HCT116 (cell line): ENCODE results near the gene ITPK1. TPM values are rescaled to one million over a fixed set of nuclear protein-coding genes. Genes with fewer than 3 reads are reported as not detected.

Experiments used
- ATAC-seq: fragments of 200-7000 bp; cut with Tn5 transposase; 2 replicates; pipeline ENCODE4 v1.9.1; 2020; ENCODE audit warnings: mild to moderate bottlenecking, moderate library complexity
- BruUV-seq: library from RNA; stranded (reverse); fragments of 400-500 nt; replicated peaks from 2 replicates; lab custom pipeline; 2021; lab: Mats Ljungman, UMichigan
- CTCF ChIA-PET: fragments of 300-600 bp; sonication (Branson Sonifier 250); formaldehyde crosslinking; loops from one replicate; lab custom pipeline; 2021; ENCODE audit warnings: antibody characterized with exemption; lab: Charles Lee
- POLR2A ChIA-PET: fragments of 300-600, 350-600 bp; sonication (Branson Sonifier 250); formaldehyde crosslinking; loops from one replicate; lab custom pipeline; 2021; ENCODE audit warnings: antibody characterized with exemption; lab: Charles Lee
- RAD21 ChIA-PET, 2 experiments: fragments of 300-600 bp; sonication (Branson Sonifier 250); formaldehyde crosslinking; loops; one replicate each; lab custom pipeline; 2023; ENCODE audit warnings: low total read pairs in 2 of 2; ENCODE audit not compliant: uncharacterized antibody in 2 of 2, unreplicated experiment in 2 of 2, low non-redundant PET in 1 of 2; lab: Charles Lee
- DNase-seq: peaks from one replicate; pipeline ENCODE4 v3.0.0-alpha.2; 2010; ENCODE audit warnings: low read depth, low spot score
- H2AFZ ChIP-seq: fragments of 200-600 bp; shearing (Covaris generic), sonication (generic); 2 replicates; pipeline ENCODE4 v1.6.1; 2017; ENCODE audit warnings: low read depth, mixed run types, mixed read lengths, antibody characterized with exemption, low read length; ENCODE audit not compliant: poor library complexity, severe bottlenecking
- H3K27ac ChIP-seq: 2 replicates; pipeline ENCODE4 v1.5.1; 2012; ENCODE audit warnings: low read depth, low read length
- H3K27me3 ChIP-seq: fragments of 200-600 bp; sonication (generic); 2 replicates; pipeline ENCODE4 v1.6.1; 2016; ENCODE audit warnings: mixed run types, low read length, mixed read lengths; ENCODE audit not compliant: insufficient read depth
- H3K36me3 ChIP-seq, 2 experiments: fragments of 200-500 bp in 1 of 2; fragments of 200-600 bp in 1 of 2; sonication (Bioruptor generic) in 1 of 2; sonication (generic) in 1 of 2; 2 replicates each; pipeline versions ENCODE4 v1.5.1 to v1.6.1; 2014 to 2016; ENCODE audit warnings: low read length in 2 of 2, inconsistent platforms in 1 of 2, mixed read lengths in 1 of 2, mixed run types in 1 of 2; ENCODE audit not compliant: insufficient read depth in 2 of 2, control insufficient read depth in 1 of 2
- H3K4me1 ChIP-seq, 2 experiments: fragments of 200-600 bp in 1 of 2; sonication (generic) in 1 of 2; 2 replicates each; pipeline versions ENCODE4 v1.5.1 to v1.6.1; 2012 to 2017; ENCODE audit warnings: low read length in 2 of 2, inconsistent platforms in 1 of 2, mild to moderate bottlenecking in 1 of 2, mixed read lengths in 1 of 2, mixed run types in 1 of 2, moderate library complexity in 1 of 2; ENCODE audit not compliant: insufficient read depth in 2 of 2, control insufficient read depth in 1 of 2
- H3K4me2 ChIP-seq: fragments of 200-600 bp; sonication (generic); 2 replicates; pipeline ENCODE4 v1.6.1; 2017; ENCODE audit warnings: mixed run types, low read length, mixed read lengths
- H3K4me3 ChIP-seq, 2 experiments: fragments of 200-600 bp in 1 of 2; sonication (generic) in 1 of 2; replicated peaks in 1 of 2; 2 replicates each; pipeline ENCODE4 v1.5.1; 2011 to 2016; ENCODE audit warnings: low read length in 2 of 2, control low read depth in 1 of 2, low read depth in 1 of 2, mild to moderate bottlenecking in 1 of 2, mixed read lengths in 1 of 2, mixed run types in 1 of 2
- H3K79me2 ChIP-seq: fragments of 200-600 bp; sonication (generic); 2 replicates; pipeline ENCODE4 v1.6.1; 2017; ENCODE audit warnings: mild to moderate bottlenecking, mixed run types, low read length, moderate library complexity, mixed read lengths; ENCODE audit not compliant: insufficient read depth
- H3K9ac ChIP-seq: fragments of 200-600 bp; sonication (generic); 2 replicates; pipeline ENCODE4 v1.6.1; 2016; ENCODE audit warnings: low read length, mixed read lengths
- H3K9me2 ChIP-seq: fragments of 200-600 bp; sonication (generic), shearing (Covaris generic); 2 replicates; pipeline ENCODE4 v1.6.1; 2017; ENCODE audit warnings: mixed run types, mild to moderate bottlenecking, moderate library complexity; ENCODE audit not compliant: insufficient read depth
- H3K9me3 ChIP-seq, 2 experiments: fragments of 200-500 bp in 1 of 2; fragments of 200-600 bp in 1 of 2; sonication (Bioruptor generic) in 1 of 2; sonication (generic) in 1 of 2; 2 replicates each; pipeline ENCODE4 v1.6.1; 2014 to 2017; ENCODE audit warnings: low read length in 2 of 2, mixed read lengths in 2 of 2, inconsistent platforms in 1 of 2, low read depth in 1 of 2, mild to moderate bottlenecking in 1 of 2, mixed run types in 1 of 2, moderate library complexity in 1 of 2; ENCODE audit not compliant: control insufficient read depth in 1 of 2, insufficient read depth in 1 of 2
- H4K20me1 ChIP-seq: fragments of 200-600 bp; sonication (generic), shearing (Covaris generic); 2 replicates; pipeline ENCODE4 v1.6.1; 2017; ENCODE audit warnings: mixed run types, mild to moderate bottlenecking, moderate library complexity; ENCODE audit not compliant: insufficient read depth
- ATF3 ChIP-seq: IDR thresholded peaks from 2 replicates; pipeline ENCODE4 v1.6.1; 2012
- FOSL1 ChIP-seq: IDR thresholded peaks from 2 replicates; pipeline ENCODE4 v1.6.1; 2012; ENCODE audit warnings: low read depth
- MAX ChIP-seq: IDR thresholded peaks from 2 replicates; pipeline ENCODE4 v1.6.1; 2012
- POLR2AphosphoS5 ChIP-seq: IDR thresholded peaks from 2 replicates; pipeline ENCODE4 v1.6.1; 2011; ENCODE audit warnings: mild to moderate bottlenecking, low read depth, low read length, moderate library complexity
- SIN3A ChIP-seq: IDR thresholded peaks from 2 replicates; pipeline ENCODE4 v1.6.1; 2012; ENCODE audit warnings: low read depth
- SP1 ChIP-seq: IDR thresholded peaks from 2 replicates; pipeline ENCODE4 v1.6.1; 2012; ENCODE audit warnings: low read depth
- TCF7L2 ChIP-seq: IDR thresholded peaks from 2 replicates; pipeline ENCODE4 v1.7.0; 2011; ENCODE audit warnings: borderline replicate concordance, inconsistent platforms; ENCODE audit not compliant: insufficient read depth, insufficient read length; ENCODE audit errors: extremely low read depth
- intact Hi-C: fragments of 100-400 bp; cut with micrococcal nuclease; formaldehyde crosslinking; loops from 2 replicates; pipeline ENCODE4 v1.10.0; 2022
- total RNA-seq: library from RNA; stranded (reverse); gene quantifications from one replicate; pipeline ENCODE4 v1.2.1, GENCODE V29; 2021; ENCODE audit not compliant: unreplicated experiment

Gene ITPK1
- total RNA-seq, 1 experiment from 2014 or later: 70.2 TPM

- ChIA-PET RAD21 (interaction anchor here in 1 of 2 experiments (0.6 to 0.9 kb wide), 2 partner anchors 180 to 186 kb away, joined by 4 to 5 read pairs; no protein-coding TSS in a partner anchor), POLR2A (no interaction called here)
- no peaks in the 10 kb centered on the region; a peak in 1 of 4 replicates for H3K36me3 ChIP-seq
Observed at GRCh38 chr14:92952481-92953298, 163.0 kb downstream of the ITPK1 start.

More at GRCh38 chr14:92952481-92953298, 163.0 kb downstream of the ITPK1 start:
- Histone ChIP-seq H3K4me2 (no peak overlapping the region), H3K79me2 (no peaks in the 10 kb centered on the region), H4K20me1 (no peaks in the 10 kb centered on the region), H3K4me3 (no peak overlapping the region), H3K27me3 (no peaks in the 10 kb centered on the region), H3K9me3 (no peaks in the 10 kb centered on the region), H3K4me1 (no peaks in the 10 kb centered on the region), H3K27ac (no peak overlapping the region), H3K9me2 (no peaks in the 10 kb centered on the region), H3K9ac (peak overlapping the region; percentile 26; the same call in 1 of the 2 replicates), H2AFZ (no peak overlapping the region)
- TF ChIP-seq TCF7L2 (no peak), MAX (no peak), FOSL1 (no peak), SP1 (no peak), SIN3A (no peak), POLR2AphosphoS5 (no peak), ATF3 (no peak)
- no TSS peak for BruUV-seq
- no peak for DNase-seq
- no peak for ATAC-seq
- CTCF ChIA-PET: interaction anchor here (0.6 to 1.5 kb wide), 15 partner anchors 9 to 266 kb away, joined by 3 to 17 read pairs (median 4); partner anchors contain the start of genes GON7 and UBR7
- intact Hi-C loops: loop anchor here (1.0 to 10.0 kb wide), 6 partner anchors 161 to 952 kb away; no protein-coding TSS in a partner anchor
